Ovary (tissue), 9 donors: ENCODE measurements around the gene HDGFL2. TPM values are rescaled to one million over a fixed set of nuclear protein-coding genes. Genes with fewer than 3 reads are reported as not detected.

Experiments
- DNase-seq, 5 donors: peaks; one replicate each; pipeline ENCODE4 v3.0.0-alpha.2; 2019 to 2020
- H3K27ac ChIP-seq, 2 donors: fragments of 200-600 bp; one replicate each; pipeline versions ENCODE4 v1.5.1 to v1.8.0; 2019 to 2022
- H3K27me3 ChIP-seq: fragments of 200-600 bp; one replicate; pipeline ENCODE4 v1.8.0; 2022
- H3K36me3 ChIP-seq: fragments of 200-600 bp; sonication (generic); one replicate; pipeline ENCODE4 v1.5.1; 2019
- H3K4me1 ChIP-seq: one replicate; pipeline ENCODE4 v1.8.1; 2013; ENCODE audit warnings: mild to moderate bottlenecking, moderate library complexity; ENCODE audit not compliant: insufficient read depth
- H3K4me3 ChIP-seq: fragments of 200-600 bp; sonication (generic); one replicate; pipeline ENCODE4 v1.5.1; 2017
- H3K9me3 ChIP-seq, 2 donors: fragments of 200-600 bp in 1 of 2; sonication (generic) in 1 of 2; one replicate each; pipeline versions ENCODE4 v1.5.1 to v1.8.1; 2013 to 2019; ENCODE audit warnings: mild to moderate bottlenecking in 1 of 2, moderate library complexity in 1 of 2
- EP300 ChIP-seq: sonication (generic); formaldehyde crosslinking; IDR thresholded peaks from one replicate; pipeline ENCODE4 v1.6.1; 2017; ENCODE audit warnings: antibody characterized with exemption
- POLR2A ChIP-seq: fragments of 450-650 bp; IDR thresholded peaks from one replicate; pipeline ENCODE4 v1.6.1; 2017; ENCODE audit warnings: antibody characterized with exemption, mild to moderate bottlenecking, moderate library complexity
- WGBS, 3 donors: extraction: QIAGEN DNeasy Blood & Tissue Kit in 1 of 3; methylation state at CpG; one replicate each; pipeline versions ENCODE4 v1.1.5 to v1.1.7; 2013 to 2017; 5-methylcytosine and 5-hydroxymethylcytosine counted together
- intact Hi-C, 4 donors: fragments of 100-400 bp; cut with DNase I; formaldehyde crosslinking; loops; one replicate each; pipeline versions ENCODE4 v1.11.0 to v1.15.1; 2022 to 2023
- polyA plus RNA-seq, 2 donors: library from polyadenylated mRNA; stranded (reverse); fragments of 200-250 nt in 1 of 2; fragments of 350-450 nt in 1 of 2; fragmentation: Illumina TruSeq in 1 of 2; extraction: RNeasy Lipid Tissue Mini Kit (QIAGEN cat#74804) in 1 of 2; gene quantifications; one replicate each; pipeline ENCODE4 v1.2.3, GENCODE V29; 2013 to 2014
- total RNA-seq, 7 donors: library from RNA; depleted of rRNA in 2 of 7; stranded (reverse); fragments of >200 nt in 2 of 7; fragmentation: NEBNext Ultra II Directional in 3 of 7; extraction: Animal tissue kit (Norgen Biotek cat#: 25700) in 3 of 7; gene quantifications; one replicate each; pipeline versions ENCODE4 v1.1.0 to v1.2.4, GENCODE V29; 2016 to 2023
- TF ChIP-seq, protein P1 (sequence below), 3 donors: fragments of 450-650 bp in 2 of 3; fragments of 200-600 bp in 1 of 3; IDR thresholded peaks; one replicate each; pipeline versions ENCODE4 v1.5.1 to v1.8.0; 2016 to 2022; ENCODE audit warnings: antibody characterized with exemption in 3 of 3, mild to moderate bottlenecking in 1 of 3
- donor health status: DM: no; HTN: no; CAD: no; lungs with moderate emphysema.
- donor health status: DM: no; HTN: no; CAD: no.
- donor health status: Bipolar disorder and iron deficiency.
- donor health status: DM: yes; HTN: yes; CAD: no.
- donor health status: DM: no; HTN: no; CAD: no.
- donor health status: DM: yes; HTN: yes; CAD: no.

The HDGFL2 gene
- total and polyA plus RNA-seq, 9 donors, result 28.5 to 77.2 (median 63.0) TPM

DNA sequence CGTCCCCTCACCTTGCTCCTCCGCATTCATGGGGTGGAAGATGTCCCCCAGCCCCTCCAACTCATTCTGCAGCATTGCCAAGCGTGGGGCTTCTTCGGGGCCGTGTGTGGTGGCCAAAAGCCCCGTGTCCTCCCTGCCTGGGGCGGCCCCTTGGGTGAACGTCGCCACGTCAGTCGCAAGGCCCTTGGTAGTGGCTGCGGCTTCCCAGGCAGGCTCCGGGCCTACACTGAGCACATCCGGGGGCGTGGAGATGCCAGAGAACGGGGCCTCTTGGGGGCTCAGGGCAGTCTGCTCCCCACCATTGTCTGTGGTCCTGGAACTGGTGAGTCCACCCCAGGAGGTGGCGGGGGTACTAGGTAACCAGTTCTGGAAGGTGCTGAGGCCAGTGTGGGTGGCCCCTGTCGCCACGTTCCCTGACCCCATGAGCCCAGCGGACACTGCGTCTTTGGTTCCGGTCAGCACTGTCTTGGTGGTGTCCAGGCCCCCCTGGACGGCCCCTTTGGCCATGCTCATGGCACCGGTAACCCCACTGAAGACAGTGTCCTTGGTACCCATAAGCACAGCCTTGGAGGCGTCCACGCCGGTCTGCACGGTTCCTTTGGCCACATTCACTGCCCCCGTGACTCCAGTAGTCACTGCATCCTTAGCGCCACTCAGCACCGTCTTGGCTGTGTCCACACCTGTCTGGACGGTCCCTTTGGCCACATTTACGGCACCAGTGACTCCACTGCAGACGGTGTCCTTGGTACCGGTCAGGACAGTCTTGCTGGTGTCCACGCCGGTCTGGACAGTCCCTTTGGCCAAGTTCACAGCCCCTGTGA is 38.5 kb downstream of the HDGFL2 start:
- peak in 1 of 5 donors; percentile 22 for DNase-seq
- Histone ChIP-seq H3K4me1 (no peaks in the 10 kb centered on the region), H3K27me3 (no peaks in the 10 kb centered on the region), H3K4me3 (no peak overlapping the region), H3K36me3 (no peaks in the 10 kb centered on the region), H3K27ac (no peak overlapping the region), H3K9me3 (no peaks in the 10 kb centered on the region)
- WGBS, 3 donors, result 80 to 83% (median 82%) methylated on average over 37 of the region's 37 CpGs
- TF ChIP-seq, protein P1, sequence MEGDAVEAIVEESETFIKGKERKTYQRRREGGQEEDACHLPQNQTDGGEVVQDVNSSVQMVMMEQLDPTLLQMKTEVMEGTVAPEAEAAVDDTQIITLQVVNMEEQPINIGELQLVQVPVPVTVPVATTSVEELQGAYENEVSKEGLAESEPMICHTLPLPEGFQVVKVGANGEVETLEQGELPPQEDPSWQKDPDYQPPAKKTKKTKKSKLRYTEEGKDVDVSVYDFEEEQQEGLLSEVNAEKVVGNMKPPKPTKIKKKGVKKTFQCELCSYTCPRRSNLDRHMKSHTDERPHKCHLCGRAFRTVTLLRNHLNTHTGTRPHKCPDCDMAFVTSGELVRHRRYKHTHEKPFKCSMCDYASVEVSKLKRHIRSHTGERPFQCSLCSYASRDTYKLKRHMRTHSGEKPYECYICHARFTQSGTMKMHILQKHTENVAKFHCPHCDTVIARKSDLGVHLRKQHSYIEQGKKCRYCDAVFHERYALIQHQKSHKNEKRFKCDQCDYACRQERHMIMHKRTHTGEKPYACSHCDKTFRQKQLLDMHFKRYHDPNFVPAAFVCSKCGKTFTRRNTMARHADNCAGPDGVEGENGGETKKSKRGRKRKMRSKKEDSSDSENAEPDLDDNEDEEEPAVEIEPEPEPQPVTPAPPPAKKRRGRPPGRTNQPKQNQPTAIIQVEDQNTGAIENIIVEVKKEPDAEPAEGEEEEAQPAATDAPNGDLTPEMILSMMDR (IDR thresholded peaks at IDR 0.05), result no peak
- TF ChIP-seq POLR2A, result no peak
- TF ChIP-seq EP300, result no peak
- intact Hi-C loops, result no loop called here

DNA sequence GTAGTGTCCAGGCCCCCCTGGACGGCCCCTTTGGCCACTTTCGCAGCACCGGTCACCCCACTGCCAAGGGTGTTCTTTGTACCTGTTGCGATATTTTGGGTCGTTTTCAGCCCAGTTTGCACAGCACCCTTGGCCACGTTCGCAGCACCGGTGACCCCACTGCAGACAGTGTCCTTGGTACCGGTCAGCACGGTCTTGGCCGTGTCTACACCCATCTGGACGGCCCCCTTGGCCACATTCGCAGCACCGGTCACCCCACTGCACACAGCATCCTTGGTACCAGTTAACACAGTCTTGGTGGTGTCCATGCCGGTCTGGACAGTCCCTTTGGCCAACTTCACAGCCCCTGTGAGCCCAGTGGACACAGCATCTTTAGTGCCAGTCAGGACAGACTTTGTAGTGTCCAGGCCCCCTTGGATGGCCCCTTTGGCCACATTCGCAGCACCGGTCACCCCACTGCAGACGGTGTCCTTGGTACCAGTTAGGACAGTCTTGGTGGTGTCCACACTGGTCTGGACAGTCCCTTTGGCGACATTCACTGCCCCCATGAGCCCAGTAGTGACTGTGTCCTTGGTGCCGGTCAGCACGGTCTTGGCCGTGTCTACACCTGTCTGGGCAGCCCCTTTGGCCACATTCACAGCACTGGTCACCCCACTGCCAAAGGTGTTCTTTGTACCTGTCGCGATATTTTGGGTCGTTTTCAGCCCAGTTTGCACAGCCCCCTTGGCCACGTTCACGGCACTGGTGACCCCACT is 39.4 kb downstream of the HDGFL2 start:
- H3K27ac ChIP-seq, result no peak overlapping the region
- H3K27me3 ChIP-seq, result no peaks in the 10 kb centered on the region
- WGBS, 3 donors, result 81 to 85% (median 85%) methylated on average over 27 of the region's 27 CpGs
- H3K9me3 ChIP-seq, result no peaks in the 10 kb centered on the region
- DNase-seq, result no peak
- intact Hi-C loops, result no loop called here
- no peak overlapping the region for H3K4me3 ChIP-seq
- no peak for TF ChIP-seq EP300
- TF ChIP-seq POLR2A, result no peak
- TF ChIP-seq, protein P1 (IDR thresholded peaks at IDR 0.05), result no peak
- H3K4me1 ChIP-seq, result no peaks in the 10 kb centered on the region
- H3K36me3 ChIP-seq, result no peaks in the 10 kb centered on the region

DNA sequence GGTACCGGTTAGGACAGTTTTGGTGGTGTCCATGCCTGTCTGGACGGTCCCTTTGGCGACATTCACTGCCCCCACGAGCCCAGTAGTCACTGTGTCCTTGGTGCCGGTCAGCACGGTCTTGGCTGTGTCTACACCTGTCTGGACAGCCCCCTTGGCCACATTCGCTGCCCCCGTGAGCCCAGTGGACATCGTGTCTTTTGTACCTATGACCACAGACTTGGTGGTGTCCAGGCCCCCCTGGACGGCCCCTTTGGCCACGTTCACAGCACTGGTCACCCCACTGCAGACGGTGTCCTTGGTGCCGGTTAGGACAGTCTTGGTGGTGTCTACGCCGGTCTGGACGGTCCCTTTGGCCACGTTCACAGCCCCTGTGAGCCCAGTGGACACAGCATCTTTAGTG is 40.0 kb downstream of the HDGFL2 start:
- Histone ChIP-seq H3K4me3 (no peak overlapping the region), H3K9me3 (no peaks in the 10 kb centered on the region), H3K4me1 (no peaks in the 10 kb centered on the region), H3K27me3 (no peaks in the 10 kb centered on the region), H3K27ac (no peak overlapping the region), H3K36me3 (no peaks in the 10 kb centered on the region)
- TF ChIP-seq, protein P1 (IDR thresholded peaks at IDR 0.05), result no peak
- TF ChIP-seq EP300, result no peak
- TF ChIP-seq POLR2A, result no peak
- no peak for DNase-seq
- intact Hi-C loops, result no loop called here
- 84 to 89% (median 85%) methylated on average over 17 of the region's 17 CpGs for WGBS, 3 donors

DNA sequence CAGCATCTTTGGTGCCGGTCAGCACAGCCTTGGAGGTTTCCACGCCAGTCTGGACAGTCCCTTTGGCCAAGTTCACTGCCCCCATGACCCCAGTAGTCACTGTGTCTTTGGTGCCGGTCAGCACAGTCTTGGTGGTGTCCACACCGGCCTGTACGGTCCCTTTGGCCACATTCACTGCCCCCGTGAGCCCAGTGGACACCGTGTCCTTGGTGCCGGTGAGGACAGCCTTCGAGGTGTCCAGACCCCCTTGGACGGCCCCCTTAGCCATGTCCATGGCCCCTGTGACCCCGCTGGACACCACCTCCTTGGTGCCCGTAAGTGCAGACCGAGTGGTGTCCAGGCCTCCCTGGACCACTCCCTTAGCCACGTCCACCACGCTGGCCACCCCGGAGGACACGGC is 41.2 kb downstream of the HDGFL2 start:
- Histone ChIP-seq H3K9me3 (no peaks in the 10 kb centered on the region), H3K4me1 (peaks cover 10% of the 10 kb centered on the region), H3K27me3 (no peaks in the 10 kb centered on the region), H3K4me3 (no peak overlapping the region), H3K36me3 (no peaks in the 10 kb centered on the region), H3K27ac (no peak overlapping the region)
- peak in 2 of 5 donors; percentile 27 to 38 for DNase-seq
- TF ChIP-seq, protein P1 (IDR thresholded peaks at IDR 0.05), result no peak
- TF ChIP-seq EP300 (no peak), POLR2A (no peak)
- intact Hi-C loops, result no loop called here
- WGBS, 3 donors, result 81 to 87% (median 83%) methylated on average over 14 to 17 of the region's 17 CpGs
